ENCODE data around the gene NCAM1.

Gene NCAM1

DNA sequence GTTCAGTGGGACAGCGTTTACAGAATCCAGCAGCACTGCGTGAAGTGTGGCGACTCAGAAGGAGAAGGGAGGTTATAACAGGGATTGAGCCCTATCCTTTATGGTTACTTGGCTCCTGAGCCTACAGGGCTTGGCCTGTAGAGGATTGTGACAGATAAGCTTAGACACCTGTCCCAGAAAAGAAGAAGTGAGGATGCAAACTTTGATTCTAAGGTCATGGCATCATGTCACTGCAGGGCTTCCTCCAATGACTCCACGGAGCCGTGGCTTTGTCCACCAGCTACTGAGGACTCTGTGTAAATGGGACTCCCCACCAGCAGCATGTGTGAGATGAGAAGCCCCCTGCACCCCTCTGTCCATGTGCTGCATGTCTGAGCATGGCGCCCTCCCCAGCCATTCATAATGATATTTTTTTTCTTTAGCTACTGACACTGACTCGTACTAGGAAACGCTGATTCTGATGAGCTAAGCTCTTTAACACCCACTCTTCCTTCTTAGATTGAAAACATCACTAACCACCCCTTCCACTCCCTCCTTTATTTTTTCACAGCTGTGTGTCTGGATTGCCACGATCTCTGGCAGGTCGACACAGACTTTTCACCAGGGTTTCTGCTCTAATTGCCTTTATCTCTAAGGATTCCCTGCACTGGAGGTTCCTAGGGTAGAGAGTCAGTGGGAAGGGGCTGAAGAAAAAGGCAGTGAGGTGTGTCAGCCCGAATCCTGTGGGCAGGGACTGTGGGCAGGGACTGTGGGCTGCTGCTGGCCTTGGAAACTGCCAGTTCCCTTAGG lies 287.7 kb downstream of the NCAM1 start:
- no peak for DNase-seq (ENCODE audit: low read depth in 2 of 2, low spot score in 1 of 2)

DNA sequence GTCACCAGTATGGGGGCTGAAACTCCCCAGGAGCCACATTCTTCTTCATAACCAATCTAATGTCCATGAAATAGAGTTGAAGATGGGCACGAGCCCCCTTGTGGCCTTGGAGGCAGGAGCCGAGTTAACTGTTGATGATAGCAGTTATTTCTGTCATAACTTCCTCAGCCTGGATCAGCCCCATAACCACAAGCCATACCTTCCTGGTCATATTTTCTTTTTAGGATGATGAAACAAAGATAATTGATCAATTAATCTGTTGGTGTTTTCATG lies 288.2 kb downstream of the NCAM1 start:
- DNase-seq (ENCODE audit: low read depth in 2 of 2, low spot score in 1 of 2) = no peak

DNA sequence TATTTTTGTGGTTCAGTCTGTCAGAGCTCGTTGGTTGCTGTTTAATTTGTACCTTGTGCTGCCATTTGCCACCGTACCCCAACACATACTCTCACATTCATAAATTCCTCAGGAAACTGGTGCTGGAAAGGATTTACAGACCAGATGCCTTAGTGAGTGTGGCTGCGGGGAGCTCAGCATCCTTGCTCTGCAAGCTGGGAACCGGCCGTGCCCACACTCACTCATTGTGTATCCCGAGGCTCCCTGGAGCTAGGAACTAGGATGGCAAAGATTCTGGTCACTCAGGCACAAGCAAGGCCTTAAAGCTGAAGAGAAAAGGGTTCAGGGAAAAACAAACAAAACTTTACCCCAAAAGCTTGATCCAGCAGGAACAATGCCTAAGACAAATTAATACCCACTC lies 288.6 kb downstream of the NCAM1 start:
- DNase-seq (ENCODE audit: low read depth in 2 of 2, low spot score in 1 of 2) = no peak

DNA sequence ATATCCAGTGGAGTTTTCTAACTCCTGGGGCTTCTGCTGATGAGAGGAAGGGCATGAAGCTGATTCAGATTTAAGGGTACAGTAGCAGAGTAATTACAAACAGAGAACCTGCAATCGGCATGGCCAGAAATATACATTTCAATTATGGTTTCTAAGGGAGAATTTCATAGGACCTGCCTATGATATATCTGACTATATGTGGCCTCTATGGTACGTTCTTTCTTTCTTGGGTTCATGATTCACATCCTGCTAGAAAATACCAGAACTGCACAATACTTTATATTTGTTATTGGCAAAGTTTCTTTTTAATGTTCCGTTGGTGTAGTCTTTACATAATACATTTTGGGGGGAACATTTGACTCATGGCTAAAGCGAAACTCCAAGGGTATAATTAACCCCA lies 290.1 kb downstream of the NCAM1 start:
- no peak for DNase-seq (ENCODE audit: low read depth in 2 of 2, low spot score in 1 of 2)

DNA sequence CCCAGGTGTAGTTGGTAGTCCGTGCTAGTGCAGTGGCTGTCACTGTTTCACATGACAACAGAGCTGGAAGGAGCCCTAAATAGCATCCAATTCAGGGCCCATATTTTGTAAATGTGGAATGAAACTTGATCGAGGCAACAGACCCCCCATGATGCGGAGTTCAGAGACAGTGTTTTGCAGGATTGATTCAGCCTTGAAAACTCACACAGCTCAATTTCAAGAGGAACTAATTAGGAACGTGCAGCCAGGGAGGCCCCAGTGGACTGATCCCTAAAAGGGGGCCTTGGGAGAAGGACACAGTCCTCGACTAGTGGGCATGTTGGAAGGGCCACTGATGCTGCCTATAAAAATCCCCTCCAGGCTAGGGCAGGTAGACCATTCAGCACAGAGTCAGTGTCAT lies 292.2 kb downstream of the NCAM1 start:
- no peak for DNase-seq (ENCODE audit: low read depth in 2 of 2, low spot score in 1 of 2)

DNA sequence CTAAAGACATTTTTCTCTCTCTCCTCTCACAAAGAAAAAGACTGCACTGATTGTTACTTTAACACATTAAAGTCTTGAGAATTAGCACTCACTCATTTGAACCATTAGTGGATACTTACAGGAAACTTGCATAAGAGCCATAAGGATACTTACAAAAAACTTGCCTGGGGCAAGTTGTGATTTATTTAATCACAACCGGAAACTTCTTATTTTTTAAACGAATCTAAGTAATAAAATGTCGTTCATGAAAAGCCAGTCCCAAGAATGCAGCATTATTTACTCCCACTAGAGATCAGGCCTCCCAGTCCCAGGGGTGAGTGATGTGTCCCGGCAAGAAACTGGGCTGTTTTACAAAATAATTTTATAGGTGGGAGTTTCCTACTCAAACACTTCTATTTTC lies 293.9 kb downstream of the NCAM1 start:
- DNase-seq (ENCODE audit: low read depth in 2 of 2, low spot score in 1 of 2) = no peak

DNA sequence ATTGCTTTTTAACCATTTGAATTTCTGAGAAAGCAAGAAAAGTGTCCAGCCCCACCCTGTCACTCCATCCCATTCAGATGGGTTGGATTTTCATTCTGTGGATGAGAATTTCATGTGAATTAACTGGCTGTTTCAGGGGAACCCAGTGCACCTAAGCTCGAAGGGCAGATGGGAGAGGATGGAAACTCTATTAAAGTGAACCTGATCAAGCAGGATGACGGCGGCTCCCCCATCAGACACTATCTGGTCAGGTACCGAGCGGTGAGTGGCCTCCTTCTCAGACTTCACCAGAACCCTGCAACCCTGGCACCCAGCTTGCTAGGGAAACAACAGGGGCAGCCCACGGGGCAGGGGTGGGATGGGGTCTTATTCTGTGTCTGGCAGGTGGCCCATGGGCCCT lies 294.5 kb downstream of the NCAM1 start:
- no peak for DNase-seq (ENCODE audit: low read depth in 2 of 2, low spot score in 1 of 2)

DNA sequence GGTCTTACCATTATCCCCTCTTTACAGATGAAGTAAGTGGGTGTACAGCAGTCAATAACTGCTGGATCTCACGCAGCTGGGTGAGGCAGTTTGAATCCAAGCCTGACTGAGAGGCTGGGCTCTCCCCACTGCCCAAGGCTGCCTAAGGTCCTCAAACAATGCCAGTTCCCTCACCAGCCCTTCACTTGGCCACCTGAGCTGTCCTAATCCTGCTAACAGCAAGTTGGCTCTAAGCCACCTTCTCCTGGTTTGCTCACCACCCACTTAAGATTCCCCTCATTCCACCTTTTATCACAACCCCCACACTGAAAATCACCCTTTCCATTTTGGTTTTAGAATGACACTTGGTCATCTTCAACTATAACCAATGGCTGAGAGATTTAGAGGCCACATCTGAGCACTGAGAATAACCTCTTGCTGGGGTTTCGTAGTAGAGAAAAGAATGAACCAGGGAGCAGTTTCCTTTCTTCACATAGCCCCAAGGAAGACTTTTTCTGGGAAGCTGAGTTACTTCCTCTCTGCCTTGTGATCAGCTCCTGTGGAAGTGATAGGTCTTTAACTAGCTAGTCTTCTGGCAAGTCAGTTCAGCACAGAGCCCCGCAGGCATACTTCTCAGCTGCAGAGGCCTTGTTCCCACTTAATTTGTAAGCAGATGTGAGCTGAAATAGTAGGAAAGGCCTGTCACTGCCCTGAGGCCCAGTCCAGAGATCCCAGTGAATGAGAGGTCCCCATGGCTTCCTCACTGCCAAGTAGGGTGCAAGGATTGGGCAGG lies 295.4 kb downstream of the NCAM1 start:
- no peak for DNase-seq (ENCODE audit: low read depth in 2 of 2, low spot score in 1 of 2)

DNA sequence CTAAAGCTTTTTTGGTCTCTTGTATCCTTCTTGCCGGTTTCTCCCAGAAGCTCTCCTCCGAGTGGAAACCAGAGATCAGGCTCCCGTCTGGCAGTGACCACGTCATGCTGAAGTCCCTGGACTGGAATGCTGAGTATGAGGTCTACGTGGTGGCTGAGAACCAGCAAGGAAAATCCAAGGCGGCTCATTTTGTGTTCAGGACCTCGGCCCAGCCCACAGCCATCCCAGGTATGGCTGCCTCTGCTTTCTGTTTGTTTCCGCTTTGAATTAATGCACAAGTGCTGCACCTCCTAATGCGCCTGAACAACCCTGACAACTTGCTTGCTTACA lies 298.8 kb downstream of the NCAM1 start:
- DNase-seq (ENCODE audit: low read depth in 2 of 2, low spot score in 1 of 2) = no peak

DNA sequence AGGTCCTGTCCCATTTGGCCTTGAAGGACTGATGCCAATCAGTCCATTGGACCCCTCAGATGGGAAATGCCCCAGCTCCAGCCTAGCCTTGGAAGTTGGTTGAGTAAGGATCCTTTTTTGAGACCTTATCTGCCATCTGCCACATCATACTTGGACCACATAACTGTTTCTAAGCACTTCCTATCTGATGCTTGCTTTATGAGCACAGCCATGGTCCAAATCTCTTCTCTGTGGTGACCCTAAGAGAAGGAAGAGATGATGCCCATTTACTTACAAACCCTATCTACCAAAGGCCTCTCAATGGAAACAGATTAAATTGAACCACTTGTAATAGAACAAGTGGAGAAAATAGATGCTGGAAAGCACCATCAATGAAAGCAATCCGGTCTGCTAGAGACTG lies 299.3 kb downstream of the NCAM1 start:
- no peak for DNase-seq (ENCODE audit: low read depth in 2 of 2, low spot score in 1 of 2)

DNA sequence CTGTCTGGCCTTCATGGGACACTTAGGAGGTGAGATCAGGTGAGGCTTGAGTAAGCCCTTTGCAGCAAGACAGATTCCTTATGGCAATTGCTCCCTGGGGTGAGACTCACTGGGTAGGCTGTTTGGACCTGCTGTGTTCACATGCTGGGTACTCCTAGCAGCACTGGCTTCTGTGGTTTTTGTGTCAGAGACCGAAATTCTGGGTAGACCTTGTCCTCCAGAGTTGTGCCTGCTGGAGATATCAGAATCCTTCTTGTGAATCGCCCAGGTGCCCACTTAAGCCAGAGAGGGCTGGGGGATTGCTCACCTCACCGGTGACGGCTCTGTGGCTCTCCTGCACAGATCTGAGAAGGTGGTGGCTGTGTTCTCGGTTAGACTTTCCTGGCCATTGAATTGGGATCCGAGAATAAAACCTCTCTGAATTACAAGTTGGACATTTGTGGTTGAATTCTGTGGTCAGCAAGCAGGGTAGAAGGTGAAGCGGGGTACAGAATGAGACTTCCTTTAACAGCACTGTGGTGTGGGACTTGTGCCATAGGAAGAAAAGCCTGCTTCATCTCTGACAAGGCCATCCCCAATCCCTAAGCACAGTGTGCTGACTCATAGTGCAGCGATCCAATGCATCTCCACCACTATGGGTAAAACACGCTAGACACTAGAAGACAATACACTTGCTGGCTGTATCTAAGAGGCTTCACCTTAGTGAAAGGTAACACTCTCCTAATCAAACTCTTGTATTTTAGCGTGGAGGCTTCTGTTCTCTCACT lies 300.7 kb downstream of the NCAM1 start:
- no peak for DNase-seq (ENCODE audit: low read depth in 2 of 2, low spot score in 1 of 2)

DNA sequence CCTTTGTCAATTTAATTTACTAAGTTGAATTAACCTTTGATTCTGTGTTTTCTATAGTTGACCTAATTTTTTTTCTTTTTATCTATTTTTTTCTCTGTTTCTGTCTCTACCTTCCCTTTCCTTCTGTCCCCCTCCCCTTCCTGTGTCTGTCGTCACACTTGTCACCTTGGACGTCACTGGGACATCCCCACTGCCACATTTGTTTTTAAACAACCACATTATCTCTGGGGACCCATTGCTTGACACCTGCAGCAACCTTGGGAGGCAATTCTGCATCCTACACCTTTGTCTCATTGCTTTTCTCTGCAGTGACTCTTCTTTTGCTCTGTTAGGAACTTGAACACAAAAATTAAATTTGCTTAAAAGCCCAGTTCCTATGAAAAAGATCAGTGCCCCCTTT lies 301.4 kb downstream of the NCAM1 start:
- no peak for DNase-seq (ENCODE audit: low read depth in 2 of 2, low spot score in 1 of 2)

DNA sequence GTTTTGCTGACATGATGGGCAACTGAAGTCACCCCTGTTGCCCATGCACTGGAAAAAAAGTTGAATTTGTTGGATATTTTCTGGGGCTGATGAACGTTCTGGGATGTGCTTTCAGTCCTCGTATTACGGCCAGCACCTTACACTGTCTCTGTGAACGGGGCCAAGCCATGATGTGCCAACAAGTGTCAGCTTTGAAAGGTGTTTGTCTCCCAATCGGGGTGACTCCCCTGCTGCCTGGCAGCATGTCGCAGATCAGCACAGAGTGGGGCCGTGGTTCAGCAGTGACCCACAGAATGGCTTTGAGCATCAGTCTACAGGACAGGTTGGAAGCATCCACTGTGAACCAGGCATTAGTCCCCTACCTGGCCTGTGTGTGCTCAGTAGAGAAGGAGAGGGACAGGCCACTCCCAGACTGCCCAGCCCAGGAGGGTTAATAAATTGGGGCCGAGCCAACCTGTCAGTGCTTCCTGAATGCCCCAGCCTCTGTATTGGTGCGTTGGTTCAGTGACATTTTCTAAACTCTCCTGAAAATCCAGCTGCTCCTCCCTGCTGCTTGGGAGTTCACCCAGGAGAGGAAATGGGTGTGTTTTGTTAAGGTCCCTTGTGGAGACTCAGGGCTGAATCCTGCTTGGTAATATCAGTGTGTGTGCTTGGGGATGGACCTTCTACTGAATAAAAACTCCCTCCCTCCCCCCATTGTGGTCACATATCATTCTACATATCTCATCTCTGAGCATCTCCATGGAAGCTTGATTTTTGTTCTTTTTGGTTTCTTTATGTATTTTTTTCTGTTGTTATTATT lies 302.4 kb downstream of the NCAM1 start:
- no peak for DNase-seq (ENCODE audit: low read depth in 2 of 2, low spot score in 1 of 2)

DNA sequence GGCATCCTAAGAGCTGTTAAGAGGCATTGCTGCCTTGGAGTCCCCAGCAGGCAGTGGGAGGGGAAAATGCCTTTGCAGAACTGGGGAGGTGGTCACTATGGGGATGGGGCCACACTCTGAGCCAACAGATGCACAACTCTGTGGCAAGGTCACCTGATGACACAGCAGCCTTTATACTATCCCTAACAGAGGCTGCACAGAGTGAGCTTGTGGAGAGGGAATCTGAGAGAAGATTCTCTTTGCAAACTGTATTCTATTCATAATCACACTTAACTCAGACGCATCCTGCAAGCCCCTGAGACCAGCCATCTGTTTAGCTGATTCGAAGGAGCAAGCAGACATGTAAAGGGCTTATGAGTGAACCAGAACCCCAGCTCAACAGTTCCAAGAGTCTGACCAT lies 304.1 kb downstream of the NCAM1 start:
- no peak for DNase-seq (ENCODE audit: low read depth in 2 of 2, low spot score in 1 of 2)

DNA sequence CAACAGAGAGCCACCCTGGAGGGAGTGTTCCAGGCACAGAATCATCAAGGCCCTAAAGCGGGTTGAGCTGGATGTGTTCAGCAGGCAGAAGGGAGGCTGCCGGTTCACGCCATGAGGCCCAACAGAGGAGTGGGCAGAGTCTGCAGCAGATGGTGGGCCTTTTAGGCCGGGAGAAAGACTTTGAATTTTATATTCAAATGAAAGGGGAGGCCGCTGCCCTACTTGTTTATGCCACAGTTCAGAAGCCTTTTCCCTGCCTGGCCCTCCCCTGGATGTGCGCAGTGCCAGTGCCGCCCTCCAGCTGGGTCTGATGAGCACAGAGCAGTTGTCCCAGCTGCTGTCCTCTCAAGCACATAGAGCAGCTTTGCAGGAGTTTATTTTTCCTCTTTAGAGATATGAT lies 306.3 kb downstream of the NCAM1 start:
- no peak for DNase-seq (ENCODE audit: low read depth in 2 of 2, low spot score in 1 of 2)

DNA sequence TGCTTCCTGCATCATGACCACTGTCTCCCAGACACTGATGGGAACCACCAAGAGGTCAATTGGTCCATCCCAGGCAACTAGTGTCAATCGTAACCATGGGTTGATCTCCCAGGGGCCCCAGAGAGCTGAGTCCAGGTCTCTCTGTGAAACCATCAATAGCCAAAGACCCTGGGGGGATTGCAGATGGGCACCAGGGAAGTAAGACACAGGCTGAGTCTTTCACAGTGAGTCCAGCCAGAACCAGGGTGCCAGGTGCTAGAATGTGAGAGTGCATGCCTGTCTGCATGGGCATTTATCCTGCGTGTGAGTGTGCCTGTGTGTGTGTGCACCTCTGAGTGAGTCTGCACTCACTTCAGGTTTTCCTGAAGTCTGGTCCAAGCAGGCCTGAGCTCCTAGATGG lies 307.9 kb downstream of the NCAM1 start:
- DNase-seq (ENCODE audit: low read depth in 2 of 2, low spot score in 1 of 2) = no peak

DNA sequence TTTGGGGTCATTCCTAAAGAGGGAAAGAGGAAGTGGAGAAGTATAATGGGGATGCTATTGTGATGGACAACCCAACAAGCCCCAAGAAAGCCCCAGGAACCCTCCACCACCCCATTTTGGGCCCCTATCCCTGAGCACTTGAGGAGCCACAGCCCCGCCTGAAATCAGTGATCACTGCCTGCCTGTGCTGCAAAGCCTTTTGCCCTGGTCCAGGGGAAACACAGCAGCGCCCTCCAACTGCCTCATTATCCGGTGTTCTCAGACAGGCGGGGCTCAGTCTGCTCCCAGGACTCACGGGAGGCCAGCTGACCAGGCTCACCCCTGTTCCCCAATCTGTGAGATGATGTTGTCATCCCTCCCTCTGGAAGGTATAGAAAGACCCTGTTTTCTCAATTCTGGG lies 308.4 kb downstream of the NCAM1 start:
- no peak for DNase-seq (ENCODE audit: low read depth in 2 of 2, low spot score in 1 of 2)

DNA sequence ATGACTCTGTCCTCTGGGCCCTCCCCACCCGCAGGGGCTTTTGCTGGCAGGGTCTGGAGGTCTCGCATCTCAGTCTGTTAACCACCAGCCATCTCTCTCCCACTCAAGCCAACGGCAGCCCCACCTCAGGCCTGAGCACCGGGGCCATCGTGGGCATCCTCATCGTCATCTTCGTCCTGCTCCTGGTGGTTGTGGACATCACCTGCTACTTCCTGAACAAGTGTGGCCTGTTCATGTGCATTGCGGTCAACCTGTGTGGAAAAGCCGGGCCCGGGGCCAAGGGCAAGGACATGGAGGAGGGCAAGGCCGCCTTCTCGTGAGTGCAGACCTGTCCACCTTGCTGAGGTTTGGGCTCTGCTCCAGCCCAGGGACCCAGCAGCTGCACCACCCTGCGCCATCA lies 308.9 kb downstream of the NCAM1 start:
- DNase-seq (ENCODE audit: low read depth in 2 of 2, low spot score in 1 of 2) = no peak

DNA sequence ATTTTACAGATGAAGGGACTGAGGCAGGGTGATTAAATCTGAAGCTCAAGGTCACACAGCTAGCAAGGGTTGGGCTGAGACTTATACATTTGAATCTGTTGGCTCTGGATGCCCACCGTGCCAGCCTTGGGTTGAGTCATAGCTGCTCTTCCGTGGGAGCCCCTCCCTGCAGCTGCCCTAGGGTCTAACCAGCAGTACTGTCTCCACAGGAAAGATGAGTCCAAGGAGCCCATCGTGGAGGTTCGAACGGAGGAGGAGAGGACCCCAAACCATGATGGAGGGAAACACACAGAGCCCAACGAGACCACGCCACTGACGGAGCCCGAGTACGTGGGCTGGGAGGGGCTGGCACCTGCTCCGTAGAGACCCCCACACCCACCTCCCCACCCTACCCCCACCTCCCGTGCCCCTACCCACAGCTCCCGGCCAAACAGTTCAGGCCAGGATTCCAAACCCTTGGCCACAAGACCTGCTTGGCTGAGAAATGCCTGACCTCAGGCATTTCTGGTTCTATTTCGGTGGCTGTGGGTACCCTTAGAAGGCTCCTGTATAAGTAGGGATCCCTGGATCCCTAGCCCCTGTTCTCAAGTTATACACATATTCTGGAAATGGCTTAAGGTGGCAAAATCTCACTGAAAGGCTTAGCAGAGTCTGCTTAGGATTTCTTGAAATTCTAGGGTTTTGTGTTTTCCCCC lies 310.5 kb downstream of the NCAM1 start:
- no peak for DNase-seq (ENCODE audit: low read depth in 2 of 2, low spot score in 1 of 2)

DNA sequence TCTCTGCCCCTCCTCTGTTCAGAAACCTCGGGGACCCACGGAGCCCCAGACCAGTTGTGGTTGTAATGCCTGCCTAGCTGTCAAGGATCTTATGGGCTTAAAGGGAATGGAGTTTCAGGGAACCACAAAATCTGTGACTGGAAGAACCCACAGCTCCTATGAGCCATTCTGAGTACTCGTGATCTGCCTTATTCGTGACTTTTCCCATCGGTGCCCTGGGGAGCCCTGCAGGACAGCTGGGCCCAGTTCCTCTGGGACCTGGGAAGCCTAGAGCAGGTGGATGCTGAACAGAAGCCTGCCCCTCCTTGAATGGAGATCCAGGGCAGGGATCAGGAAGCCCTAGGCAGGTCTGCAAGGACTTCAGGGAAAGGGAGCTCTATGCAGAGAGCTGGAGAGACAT lies 311.1 kb downstream of the NCAM1 start:
- DNase-seq (ENCODE audit: low read depth in 2 of 2, low spot score in 1 of 2) = no peak

Measured in stimulated activated CD8-positive, alpha-beta memory T cell treated with anti-CD3 and anti-CD28 coated beads, Interleukin-4, amount 100 ng/mL, for 4 hours (primary cell).